ENCODE results near the gene NCS1.

NCS1 gene

GRCh38 chr9:130200038-130200849 lies 28.0 kb downstream of the NCS1 start:
- TF ChIP-seq GATA3 (IDR thresholded peaks at IDR 0.05; ENCODE audit: low read depth, low read length) = no peak
- no peak for TF ChIP-seq GATA2 (IDR thresholded peaks at IDR 0.05; ENCODE audit: low read depth, low read length)

- TF ChIP-seq GATA2 (IDR thresholded peaks at IDR 0.05; ENCODE audit: low read depth, low read length) (peak; percentile 80), GATA3 (IDR thresholded peaks at IDR 0.05; ENCODE audit: low read depth, low read length) (no peak)
These were observed 29.2 kb downstream of the NCS1 start for GRCh38 chr9:130201399-130201873.

GRCh38 chr9:130201974-130202373 lies 29.8 kb downstream of the NCS1 start:
- TF ChIP-seq GATA2 (IDR thresholded peaks at IDR 0.05; ENCODE audit: low read depth, low read length) (no peak), GATA3 (IDR thresholded peaks at IDR 0.05; ENCODE audit: low read depth, low read length) (no peak)

- no peak for TF ChIP-seq GATA2 (IDR thresholded peaks at IDR 0.05; ENCODE audit: low read depth, low read length)
- no peak for TF ChIP-seq GATA3 (IDR thresholded peaks at IDR 0.05; ENCODE audit: low read depth, low read length)
These were observed 32.1 kb downstream of the NCS1 start for GRCh38 chr9:130204341-130204740.

- TF ChIP-seq GATA3 (IDR thresholded peaks at IDR 0.05; ENCODE audit: low read depth, low read length) (no peak), GATA2 (IDR thresholded peaks at IDR 0.05; ENCODE audit: low read depth, low read length) (no peak)
These were observed 32.8 kb downstream of the NCS1 start for GRCh38 chr9:130204959-130205358.

- TF ChIP-seq GATA2 (IDR thresholded peaks at IDR 0.05; ENCODE audit: low read depth, low read length) = no peak
- TF ChIP-seq GATA3 (IDR thresholded peaks at IDR 0.05; ENCODE audit: low read depth, low read length) = no peak
These were observed 33.7 kb downstream of the NCS1 start for GRCh38 chr9:130205912-130206311.

GRCh38 chr9:130206579-130206978 lies 34.4 kb downstream of the NCS1 start:
- TF ChIP-seq GATA2 (IDR thresholded peaks at IDR 0.05; ENCODE audit: low read depth, low read length) = no peak
- TF ChIP-seq GATA3 (IDR thresholded peaks at IDR 0.05; ENCODE audit: low read depth, low read length) = no peak

- TF ChIP-seq GATA2 (IDR thresholded peaks at IDR 0.05; ENCODE audit: low read depth, low read length) = no peak
- no peak for TF ChIP-seq GATA3 (IDR thresholded peaks at IDR 0.05; ENCODE audit: low read depth, low read length)
These were observed 35.2 kb downstream of the NCS1 start for GRCh38 chr9:130207241-130207992.

- no peak for TF ChIP-seq GATA3 (IDR thresholded peaks at IDR 0.05; ENCODE audit: low read depth, low read length)
- peak; percentile 97 for TF ChIP-seq GATA2 (IDR thresholded peaks at IDR 0.05; ENCODE audit: low read depth, low read length)
These were observed 36.6 kb downstream of the NCS1 start for GRCh38 chr9:130208600-130209347.

GRCh38 chr9:130209422-130209821 lies 37.2 kb downstream of the NCS1 start:
- TF ChIP-seq GATA3 (IDR thresholded peaks at IDR 0.05; ENCODE audit: low read depth, low read length) (no peak), GATA2 (IDR thresholded peaks at IDR 0.05; ENCODE audit: low read depth, low read length) (no peak)

- TF ChIP-seq GATA2 (IDR thresholded peaks at IDR 0.05; ENCODE audit: low read depth, low read length) = no peak
- no peak for TF ChIP-seq GATA3 (IDR thresholded peaks at IDR 0.05; ENCODE audit: low read depth, low read length)
These were observed 39.5 kb downstream of the NCS1 start for GRCh38 chr9:130211548-130212226.

- TF ChIP-seq GATA2 (IDR thresholded peaks at IDR 0.05; ENCODE audit: low read depth, low read length) (no peak), GATA3 (IDR thresholded peaks at IDR 0.05; ENCODE audit: low read depth, low read length) (no peak)
These were observed 40.5 kb downstream of the NCS1 start for GRCh38 chr9:130212543-130213297.

Data from SH-SY5Y (cell line).